Heart left ventricle (tissue), 16 donors: ENCODE results near the gene XYLT1. TPM values are rescaled to one million over a fixed set of nuclear protein-coding genes. Genes with fewer than 3 reads are reported as not detected.

ENCODE experiments used
- ATAC-seq, 4 donors: fragments of 200-7000 bp; cut with Tn5 transposase; one replicate each; pipeline ENCODE4 v1.9.1; 2020 to 2022; ENCODE audit warnings: moderate library complexity in 4 of 4, mild to moderate bottlenecking in 3 of 4, moderate number of reproducible peaks in 1 of 4
- DNase-seq, 5 donors: peaks; one replicate each; pipeline ENCODE4 v3.0.0-alpha.2; 2020
- H3K27ac ChIP-seq, 12 donors: fragments of 200-600 bp; sonication (generic) in 4 of 12; one replicate each; pipeline versions ENCODE4 v1.5.0 to v1.8.0; 2016 to 2022; ENCODE audit warnings: mild to moderate bottlenecking in 2 of 12
- H3K27me3 ChIP-seq, 9 donors: fragments of 200-600 bp; sonication (generic) in 2 of 9; one replicate each; pipeline versions ENCODE4 v1.5.1 to v1.8.0; 2016 to 2022; ENCODE audit warnings: mild to moderate bottlenecking in 3 of 9
- H3K36me3 ChIP-seq, 9 donors: fragments of 200-600 bp; sonication (generic) in 2 of 9; one replicate each; pipeline versions ENCODE4 v1.5.0 to v1.8.0; 2018 to 2022; ENCODE audit warnings: mild to moderate bottlenecking in 2 of 9
- H3K4me1 ChIP-seq, 12 donors: fragments of 200-600 bp; sonication (generic) in 4 of 12; one replicate each; pipeline versions ENCODE4 v1.5.0 to v1.8.0; 2016 to 2022; ENCODE audit warnings: mild to moderate bottlenecking in 3 of 12
- H3K4me3 ChIP-seq, 12 donors: fragments of 200-600 bp; sonication (generic) in 4 of 12; one replicate each; pipeline versions ENCODE4 v1.5.0 to v1.8.0; 2017 to 2022; ENCODE audit warnings: mild to moderate bottlenecking in 9 of 12, moderate library complexity in 4 of 12
- H3K9me3 ChIP-seq, 12 donors: fragments of 200-600 bp; sonication (generic) in 4 of 12; one replicate each; pipeline versions ENCODE4 v1.5.0 to v1.8.0; 2016 to 2022; ENCODE audit warnings: mild to moderate bottlenecking in 1 of 12
- CTCF ChIP-seq, 12 donors: fragments of 200-600 bp; sonication (generic) in 4 of 12; IDR thresholded peaks; one replicate each; pipeline versions ENCODE4 v1.5.0 to v1.8.0; 2018 to 2022; ENCODE audit warnings: antibody characterized with exemption in 12 of 12, mild to moderate bottlenecking in 5 of 12
- POLR2A ChIP-seq, 2 donors: fragments of 450-650 bp; IDR thresholded peaks; one replicate each; pipeline ENCODE4 v1.6.1; 2017; ENCODE audit warnings: antibody characterized with exemption in 2 of 2, mild to moderate bottlenecking in 2 of 2, moderate library complexity in 2 of 2
- WGBS, 4 donors: extraction: QIAGEN DNeasy Blood & Tissue Kit in 2 of 4; methylation state at CpG; one replicate each; pipeline versions ENCODE4 v1.1.5 to v1.1.7; 2013 to 2018; 5-methylcytosine and 5-hydroxymethylcytosine counted together
- intact Hi-C, 10 donors: fragments of 100-400 bp; cut with DNase I; formaldehyde crosslinking; loops; one replicate each; pipeline versions ENCODE4 v1.11.1 to v1.14.2; 2022
- polyA plus RNA-seq, 2 donors: library from polyadenylated mRNA; stranded (reverse); fragments of 200-250 nt; gene quantifications; one replicate each; pipeline ENCODE4 v1.2.3, GENCODE V29; 2013
- total RNA-seq, 9 donors: library from RNA; depleted of rRNA in 2 of 9; stranded (reverse); fragments of >200 nt in 2 of 9; fragmentation: NEBNext Ultra II Directional in 3 of 9; extraction: Animal tissue kit (Norgen Biotek cat#: 25700) in 3 of 9; gene quantifications; one replicate each; pipeline versions ENCODE4 v1.1.0 to v1.2.4, GENCODE V29; 2016 to 2023
- donor health status: ischemic (EF 13 %, LVEDD 7.1; RV severe dilation, severe dysfunction).
- donor health status: healthy with polysubstance abuse.
- donor health status: DM: no; HTN: yes; CAD: no.
- donor health status: DM: no; HTN: no; CAD: no.
- donor health status: ischemic (EF 25% LVEDD 6.9; RV normal size, moderate dysfunction).
- donor health status: ischemic (EF 25% LVEDD 5.7; RV mildly dilated, moderate dysfunction).
- donor health status: healthy.
- donor health status: DM: yes; HTN: yes; CAD: no.
- donor health status: ischemic (EF 35%, LVEDD 5.7; RV mildly dilated, moderate dysfunction).
- donor health status: nonischemic (EF 11% LVEDD 7.7; RV severe dilation, severe dysfunction).
- donor health status: DM: yes; HTN: yes; CAD: no.
- donor health status: PGD.
- donor health status: ischemic (EF 29% LVEDD 5.4; RV normal size, mild dysfunction).
- donor health status: nonischemic (EF 23%, LVEDD 6.1; RV moderate dilation, normal function).

The XYLT1 gene
- total and polyA plus RNA-seq, 11 donors, result 0.46 to 12.3 (median 2.4) TPM

- peak overlapping the region in 3 of 12 donors; percentile 14 to 76 (median 39) for H3K27ac ChIP-seq
- WGBS, 4 donors, result 77 to 85% (median 81%) methylated on average over 23 of the region's 23 CpGs
- H3K27me3 ChIP-seq, result no peaks in the 10 kb centered on the region
- peak in 2 of 4 donors; percentile 22 to 70 for ATAC-seq
- intact Hi-C loops, result no loop called here
- peaks cover 0 to 3% (median 0%) of the 10 kb centered on the region in 12 donors for H3K4me1 ChIP-seq
- TF ChIP-seq CTCF (IDR thresholded peaks at IDR 0.05) (no peak), POLR2A (IDR thresholded peaks at IDR 0.05) (no peak)
- DNase-seq, result no peak
- peak overlapping the region in 1 of 12 donors; percentile 25 for H3K4me3 ChIP-seq
- H3K9me3 ChIP-seq, result no peaks in the 10 kb centered on the region
- no peaks in the 10 kb centered on the region for H3K36me3 ChIP-seq
Observed at GRCh38 chr16:17258848-17259713, 211.7 kb downstream of the XYLT1 start.

- Histone ChIP-seq H3K36me3 (no peaks in the 10 kb centered on the region), H3K27ac (peak overlapping the region in 1 of 12 donors; percentile 76), H3K9me3 (no peaks in the 10 kb centered on the region), H3K27me3 (no peaks in the 10 kb centered on the region), H3K4me3 (no peak overlapping the region), H3K4me1 (peaks cover 0 to 3% (median 0%) of the 10 kb centered on the region in 12 donors)
- intact Hi-C loops, result no loop called here
- no peak for ATAC-seq
- DNase-seq, result no peak
- TF ChIP-seq CTCF (IDR thresholded peaks at IDR 0.05) (no peak), POLR2A (IDR thresholded peaks at IDR 0.05) (no peak)
- WGBS, 4 donors, result 44 to 92% (median 66%) methylated on average over 2 of the region's 2 CpGs
Observed at GRCh38 chr16:17258077-17258599, 212.6 kb downstream of the XYLT1 start.

GRCh38 chr16:17257426-17258023, 213.2 kb downstream of the XYLT1 start:
- Histone ChIP-seq H3K4me3 (no peak overlapping the region), H3K27ac (no peak overlapping the region), H3K9me3 (no peaks in the 10 kb centered on the region), H3K4me1 (peaks cover 0 to 3% (median 0%) of the 10 kb centered on the region in 12 donors), H3K36me3 (no peaks in the 10 kb centered on the region), H3K27me3 (no peaks in the 10 kb centered on the region)
- no peak for TF ChIP-seq CTCF (IDR thresholded peaks at IDR 0.05)
- TF ChIP-seq POLR2A (IDR thresholded peaks at IDR 0.05), result no peak
- DNase-seq (no peak), ATAC-seq (no peak)
- intact Hi-C loops, result no loop called here
- WGBS, 4 donors, result 88 to 92% (median 91%) methylated on average over 12 to 13 of the region's 13 CpGs

DNA sequence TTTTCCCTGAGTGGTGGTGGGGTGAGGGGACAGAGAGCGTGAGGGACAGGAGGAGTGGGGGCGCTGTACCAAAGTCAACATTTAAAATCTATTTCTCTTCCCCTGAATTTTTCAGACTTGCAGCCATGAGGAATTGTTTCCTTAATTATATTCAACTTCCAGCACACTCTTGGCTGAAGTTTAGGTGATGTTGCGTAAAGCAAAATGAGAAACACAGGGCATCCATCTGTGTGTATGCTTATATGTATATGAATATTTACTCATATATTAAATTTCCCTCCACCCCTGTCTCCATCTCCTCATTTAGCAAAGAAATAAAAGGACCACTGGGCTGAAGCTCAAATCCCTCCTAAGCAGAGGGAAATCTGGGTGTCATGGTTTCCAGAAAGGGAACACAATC, 218.1 kb downstream of the XYLT1 start:
- Histone ChIP-seq H3K27me3 (no peaks in the 10 kb centered on the region), H3K4me1 (no peaks in the 10 kb centered on the region), H3K36me3 (no peaks in the 10 kb centered on the region), H3K9me3 (no peaks in the 10 kb centered on the region), H3K27ac (no peak overlapping the region), H3K4me3 (no peak overlapping the region)
- intact Hi-C loops, result no loop called here
- no peak for ATAC-seq
- no peak for TF ChIP-seq POLR2A (IDR thresholded peaks at IDR 0.05)
- TF ChIP-seq CTCF (IDR thresholded peaks at IDR 0.05), result no peak
- 94 to 100% (median 96%) methylated on average over 3 of the region's 3 CpGs for WGBS, 4 donors
- DNase-seq, result no peak
